ENCODE data around the gene AGRN. TPM values are rescaled to one million over a fixed set of nuclear protein-coding genes. Genes with fewer than 3 reads are reported as not detected.

AGRN gene
- total RNA-seq (2022; extraction: Qiagen RNA extraction): 70.3 to 123 TPM (median 118 TPM) in 5 replicates

DNA sequence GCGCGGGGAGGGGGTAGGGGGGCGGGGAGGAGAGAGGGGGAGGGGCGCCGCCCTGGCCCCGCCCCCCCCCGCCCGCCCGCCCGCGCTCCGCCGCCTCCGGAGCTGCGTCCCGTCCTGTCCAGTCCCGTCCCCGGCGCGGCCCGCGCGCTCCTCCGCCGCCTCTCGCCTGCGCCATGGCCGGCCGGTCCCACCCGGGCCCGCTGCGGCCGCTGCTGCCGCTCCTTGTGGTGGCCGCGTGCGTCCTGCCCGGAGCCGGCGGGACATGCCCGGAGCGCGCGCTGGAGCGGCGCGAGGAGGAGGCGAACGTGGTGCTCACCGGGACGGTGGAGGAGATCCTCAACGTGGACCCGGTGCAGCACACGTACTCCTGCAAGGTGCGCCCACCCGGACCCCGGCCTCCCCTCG is at the start of gene AGRN:
TSS of gene AGRN (plus strand) at position 121 of the 405 bp plus-strand sequence. CDS start at position 174, 53 bp downstream.

GRCh38 chr1:981955-982558 is 37.9 kb upstream of the AGRN start, which contains the start of gene PERM1:
PERM1 (minus strand) TSS chr1:982093; CDS start chr1:981029, 1,064 bp downstream.

DNA sequence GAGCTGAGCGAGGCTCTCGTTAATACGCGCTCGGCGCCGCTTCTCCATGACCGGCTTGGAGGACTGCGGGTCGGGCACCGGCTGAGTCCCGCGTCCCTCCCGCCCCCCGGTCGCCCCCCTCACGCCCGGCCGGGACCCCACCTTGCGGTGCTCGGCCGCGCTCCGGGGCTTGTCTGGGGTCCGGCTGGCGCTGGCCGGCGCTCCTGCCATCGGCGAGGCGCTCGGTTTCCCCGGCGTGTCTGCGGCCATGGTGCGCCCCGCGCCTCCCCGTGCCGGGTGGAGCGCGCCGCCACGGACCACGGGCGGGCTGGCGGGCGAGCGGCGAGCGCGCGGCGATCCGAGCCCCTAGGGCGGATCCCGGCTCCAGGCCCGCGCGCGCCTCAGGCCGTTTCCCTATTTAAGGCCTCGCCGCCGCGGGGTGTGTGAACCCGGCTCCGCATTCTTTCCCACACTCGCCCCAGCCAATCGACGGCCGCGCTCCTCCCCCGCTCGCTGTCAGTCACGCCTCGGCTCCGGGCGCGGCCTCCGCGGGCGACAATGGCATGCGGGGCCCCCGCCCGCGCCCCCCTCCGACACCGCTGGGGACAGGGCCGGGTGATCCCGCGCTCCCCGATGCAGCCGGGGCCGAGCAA is 20.1 kb upstream of the AGRN start, which contains the start of gene HES4:
TSS of gene HES4 (minus strand) at position 373 of the 632 bp plus-strand sequence. CDS start at position 249, 124 bp downstream.

DNA sequence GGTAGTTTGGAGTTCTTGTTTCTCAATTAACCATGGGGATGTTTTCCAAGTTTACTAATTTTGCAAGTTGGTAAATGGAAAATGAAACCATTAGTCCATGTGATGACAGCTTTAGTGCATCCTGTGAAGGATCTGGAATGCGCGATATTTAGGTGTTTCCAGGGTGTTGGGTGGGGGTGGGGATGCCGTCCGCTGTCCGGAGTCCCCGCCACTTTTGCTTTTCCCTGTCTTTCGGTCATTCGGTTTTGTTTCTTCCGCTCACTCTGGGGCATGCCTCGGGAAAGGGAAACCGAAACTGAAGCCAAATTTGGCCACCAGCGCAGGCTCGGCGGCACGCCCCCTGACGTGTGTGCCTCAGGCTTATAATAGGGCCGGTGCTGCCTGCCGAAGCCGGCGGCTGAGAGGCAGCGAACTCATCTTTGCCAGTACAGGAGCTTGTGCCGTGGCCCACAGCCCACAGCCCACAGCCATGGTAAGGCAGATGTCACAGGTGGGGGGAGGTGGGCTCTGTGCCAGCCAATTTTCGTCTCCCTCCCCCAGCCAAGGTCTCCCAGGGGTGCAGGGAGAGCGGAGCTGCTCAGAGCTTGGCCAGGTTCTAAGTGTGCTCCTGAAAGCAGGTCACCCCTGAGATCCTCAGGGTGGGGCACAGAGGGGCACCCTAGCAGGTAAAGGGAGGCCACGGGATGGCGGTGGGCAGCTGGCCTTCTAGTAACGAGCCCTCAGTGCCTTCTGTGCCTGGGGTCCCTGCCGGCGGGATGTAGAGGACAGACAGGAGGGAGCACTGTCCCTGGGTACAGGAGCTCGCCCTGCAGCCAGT is 6.6 kb upstream of the AGRN start, which contains the start of gene ISG15:
TSS of gene ISG15 (plus strand) at position 393 of the 817 bp plus-strand sequence. CDS start at position 470, 77 bp downstream.

GRCh38 chr1:1073743-1074587 is 54.0 kb downstream of the AGRN start, which contains the start of gene RNF223:
RNF223 (minus strand) TSS chr1:1074306; CDS start chr1:1072566, 1,740 bp downstream.

Other genes starting within 250 kb of the AGRN start
- 16.3 to 29.6 TPM (median 27.8 TPM) in 5 replicates for gene SAMD11, start 96.2 kb upstream of the AGRN start, total RNA-seq (2022; extraction: Qiagen RNA extraction)
- gene NOC2L, start 60.9 kb upstream of the AGRN start, total RNA-seq (2022; extraction: Qiagen RNA extraction): 68.0 to 91.8 TPM (median 81.8 TPM) in 5 replicates
- 9.1 to 20.0 TPM (median 16.2 TPM) in 5 replicates for gene KLHL17, start 59.5 kb upstream of the AGRN start, total RNA-seq (2022; extraction: Qiagen RNA extraction)
- gene PLEKHN1, start 53.6 kb upstream of the AGRN start, total RNA-seq (2022; extraction: Qiagen RNA extraction): 3.6 to 6.3 TPM (median 5.7 TPM) in 5 replicates
- 0.10 to 0.30 TPM (median 0.14 TPM) in 4 of 5 replicates, not detected in the other for gene PERM1, start 38.0 kb upstream of the AGRN start, total RNA-seq (2022; extraction: Qiagen RNA extraction)
- gene HES4, start 20.0 kb upstream of the AGRN start, total RNA-seq (2022; extraction: Qiagen RNA extraction): 22.0 to 73.2 TPM (median 67.5 TPM) in 5 replicates
- gene ISG15, start 6.6 kb upstream of the AGRN start, total RNA-seq (2022; extraction: Qiagen RNA extraction): 14.5 to 24.2 TPM (median 20.9 TPM) in 5 replicates
- 0.23 to 0.34 TPM (median 0.27 TPM) in 5 replicates for gene RNF223, start 54.2 kb downstream of the AGRN start, total RNA-seq (2022; extraction: Qiagen RNA extraction)
- gene C1orf159, start 96.0 kb downstream of the AGRN start, total RNA-seq (2022; extraction: Qiagen RNA extraction): 9.0 to 15.0 TPM (median 13.5 TPM) in 5 replicates
- not detected in 5 replicates for gene TTLL10, start 153.8 kb downstream of the AGRN start, total RNA-seq (2022; extraction: Qiagen RNA extraction)
- 0.15 to 0.25 TPM (median 0.15 TPM) in 3 of 5 replicates, not detected in the others for gene TNFRSF18, start 186.5 kb downstream of the AGRN start, total RNA-seq (2022; extraction: Qiagen RNA extraction)
- 0.11 to 0.19 TPM (median 0.14 TPM) in 3 of 5 replicates, not detected in the others for gene TNFRSF4, start 194.0 kb downstream of the AGRN start, total RNA-seq (2022; extraction: Qiagen RNA extraction)
- gene SDF4, start 211.9 kb downstream of the AGRN start, total RNA-seq (2022; extraction: Qiagen RNA extraction): 101 to 136 TPM (median 127 TPM) in 5 replicates
- gene B3GALT6, start 212.1 kb downstream of the AGRN start, total RNA-seq (2022; extraction: Qiagen RNA extraction): 9.8 to 19.7 TPM (median 18.1 TPM) in 5 replicates
- 0.80 to 2.0 TPM (median 1.6 TPM) in 5 replicates for gene C1QTNF12, start 226.6 kb downstream of the AGRN start, total RNA-seq (2022; extraction: Qiagen RNA extraction)